Ovary (tissue), 9 donors: ENCODE data around the gene TMEFF2. TPM values are rescaled to one million over a fixed set of nuclear protein-coding genes. Genes with fewer than 3 reads are reported as not detected.
"Not testable (repeated sequence)": the region's sequence is repeated elsewhere in the genome, so short reads cannot be mapped to it uniquely, and the experiment has no call there.

ENCODE experiments used
- DNase-seq, 5 donors: peaks; one replicate each; pipeline ENCODE4 v3.0.0-alpha.2; 2019 to 2020
- H3K27ac ChIP-seq, 2 donors: fragments of 200-600 bp; one replicate each; pipeline versions ENCODE4 v1.5.1 to v1.8.0; 2019 to 2022
- H3K27me3 ChIP-seq: fragments of 200-600 bp; one replicate; pipeline ENCODE4 v1.8.0; 2022
- H3K36me3 ChIP-seq: fragments of 200-600 bp; sonication (generic); one replicate; pipeline ENCODE4 v1.5.1; 2019
- H3K4me1 ChIP-seq: one replicate; pipeline ENCODE4 v1.8.1; 2013; ENCODE audit warnings: mild to moderate bottlenecking, moderate library complexity; ENCODE audit not compliant: insufficient read depth
- H3K4me3 ChIP-seq: fragments of 200-600 bp; sonication (generic); one replicate; pipeline ENCODE4 v1.5.1; 2017
- H3K9me3 ChIP-seq, 2 donors: fragments of 200-600 bp in 1 of 2; sonication (generic) in 1 of 2; one replicate each; pipeline versions ENCODE4 v1.5.1 to v1.8.1; 2013 to 2019; ENCODE audit warnings: mild to moderate bottlenecking in 1 of 2, moderate library complexity in 1 of 2
- EP300 ChIP-seq: sonication (generic); formaldehyde crosslinking; IDR thresholded peaks from one replicate; pipeline ENCODE4 v1.6.1; 2017; ENCODE audit warnings: antibody characterized with exemption
- POLR2A ChIP-seq: fragments of 450-650 bp; IDR thresholded peaks from one replicate; pipeline ENCODE4 v1.6.1; 2017; ENCODE audit warnings: antibody characterized with exemption, mild to moderate bottlenecking, moderate library complexity
- WGBS, 3 donors: extraction: QIAGEN DNeasy Blood & Tissue Kit in 1 of 3; methylation state at CpG; one replicate each; pipeline versions ENCODE4 v1.1.5 to v1.1.7; 2013 to 2017; 5-methylcytosine and 5-hydroxymethylcytosine counted together
- intact Hi-C, 4 donors: fragments of 100-400 bp; cut with DNase I; formaldehyde crosslinking; loops; one replicate each; pipeline versions ENCODE4 v1.11.0 to v1.15.1; 2022 to 2023
- polyA plus RNA-seq, 2 donors: library from polyadenylated mRNA; stranded (reverse); fragments of 200-250 nt in 1 of 2; fragments of 350-450 nt in 1 of 2; fragmentation: Illumina TruSeq in 1 of 2; extraction: RNeasy Lipid Tissue Mini Kit (QIAGEN cat#74804) in 1 of 2; gene quantifications; one replicate each; pipeline ENCODE4 v1.2.3, GENCODE V29; 2013 to 2014
- total RNA-seq, 7 donors: library from RNA; depleted of rRNA in 2 of 7; stranded (reverse); fragments of >200 nt in 2 of 7; fragmentation: NEBNext Ultra II Directional in 3 of 7; extraction: Animal tissue kit (Norgen Biotek cat#: 25700) in 3 of 7; gene quantifications; one replicate each; pipeline versions ENCODE4 v1.1.0 to v1.2.4, GENCODE V29; 2016 to 2023
- TF ChIP-seq, protein P1 (sequence below), 3 donors: fragments of 450-650 bp in 2 of 3; fragments of 200-600 bp in 1 of 3; IDR thresholded peaks; one replicate each; pipeline versions ENCODE4 v1.5.1 to v1.8.0; 2016 to 2022; ENCODE audit warnings: antibody characterized with exemption in 3 of 3, mild to moderate bottlenecking in 1 of 3
- donor health status: DM: no; HTN: no; CAD: no; lungs with moderate emphysema.
- donor health status: DM: no; HTN: no; CAD: no.
- donor health status: Bipolar disorder and iron deficiency.
- donor health status: DM: yes; HTN: yes; CAD: no.
- donor health status: DM: no; HTN: no; CAD: no.
- donor health status: DM: yes; HTN: yes; CAD: no.

TMEFF2 gene
- total and polyA plus RNA-seq, 9 donors, result 0.05 to 0.34 (median 0.08) TPM; not detected in 5

DNA sequence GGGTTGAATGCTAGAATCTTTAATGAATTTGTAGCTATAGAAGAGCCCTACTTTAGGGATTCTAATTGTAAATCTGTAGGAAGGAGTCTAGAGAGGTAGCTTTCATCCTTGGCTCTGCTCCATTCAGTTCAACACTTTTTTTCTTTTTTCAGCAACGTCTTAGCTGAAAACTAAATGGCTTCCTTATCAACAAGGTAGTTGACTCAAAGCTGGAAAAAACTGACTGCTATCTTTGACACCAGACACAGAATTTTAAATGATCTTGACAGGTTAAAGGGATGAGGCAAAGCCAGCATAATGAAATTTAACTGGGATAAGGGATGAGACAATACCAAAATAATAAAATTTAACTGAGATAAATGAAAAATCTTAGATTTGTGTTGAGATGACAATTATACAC lies 54.9 kb downstream of the TMEFF2 start:
- WGBS, 3 donors, result 26 to 38% (median 29%) methylated on average over 1 of the region's 1 CpG
- Histone ChIP-seq H3K27ac (no peak overlapping the region), H3K9me3 (no peaks in the 10 kb centered on the region), H3K4me3 (no peak overlapping the region), H3K27me3 (no peaks in the 10 kb centered on the region), H3K36me3 (no peaks in the 10 kb centered on the region), H3K4me1 (no peaks in the 10 kb centered on the region)
- TF ChIP-seq POLR2A, result no peak
- TF ChIP-seq EP300, result no peak
- TF ChIP-seq, protein P1, sequence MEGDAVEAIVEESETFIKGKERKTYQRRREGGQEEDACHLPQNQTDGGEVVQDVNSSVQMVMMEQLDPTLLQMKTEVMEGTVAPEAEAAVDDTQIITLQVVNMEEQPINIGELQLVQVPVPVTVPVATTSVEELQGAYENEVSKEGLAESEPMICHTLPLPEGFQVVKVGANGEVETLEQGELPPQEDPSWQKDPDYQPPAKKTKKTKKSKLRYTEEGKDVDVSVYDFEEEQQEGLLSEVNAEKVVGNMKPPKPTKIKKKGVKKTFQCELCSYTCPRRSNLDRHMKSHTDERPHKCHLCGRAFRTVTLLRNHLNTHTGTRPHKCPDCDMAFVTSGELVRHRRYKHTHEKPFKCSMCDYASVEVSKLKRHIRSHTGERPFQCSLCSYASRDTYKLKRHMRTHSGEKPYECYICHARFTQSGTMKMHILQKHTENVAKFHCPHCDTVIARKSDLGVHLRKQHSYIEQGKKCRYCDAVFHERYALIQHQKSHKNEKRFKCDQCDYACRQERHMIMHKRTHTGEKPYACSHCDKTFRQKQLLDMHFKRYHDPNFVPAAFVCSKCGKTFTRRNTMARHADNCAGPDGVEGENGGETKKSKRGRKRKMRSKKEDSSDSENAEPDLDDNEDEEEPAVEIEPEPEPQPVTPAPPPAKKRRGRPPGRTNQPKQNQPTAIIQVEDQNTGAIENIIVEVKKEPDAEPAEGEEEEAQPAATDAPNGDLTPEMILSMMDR (IDR thresholded peaks at IDR 0.05), result no peak
- intact Hi-C loops, result no loop called here
- no peak for DNase-seq

DNA sequence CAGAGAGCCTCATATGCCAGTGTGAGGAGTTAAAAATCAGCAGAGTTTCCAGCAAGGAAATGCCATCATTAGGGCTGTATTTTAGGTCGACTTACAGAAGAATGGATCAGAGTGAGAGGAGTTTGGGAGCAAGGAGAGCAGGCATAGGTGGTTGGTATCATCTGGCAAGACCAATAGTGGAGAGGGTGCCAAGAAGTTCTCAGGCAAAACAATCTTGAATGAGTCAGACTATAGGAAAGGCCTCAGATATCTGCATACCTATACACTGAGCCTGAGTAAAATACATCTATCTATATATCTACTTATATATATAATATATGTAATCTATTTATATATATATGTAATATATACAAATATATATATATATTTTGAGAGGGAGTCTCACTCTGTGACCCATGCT lies 57.3 kb downstream of the TMEFF2 start:
- WGBS, 3 donors, result 56 to 80% (median 72%) methylated on average over 1 of the region's 1 CpG
- no peak for DNase-seq
- Histone ChIP-seq H3K27me3 (no peaks in the 10 kb centered on the region), H3K4me3 (no peak overlapping the region), H3K27ac (no peak overlapping the region), H3K4me1 (no peaks in the 10 kb centered on the region), H3K36me3 (no peaks in the 10 kb centered on the region), H3K9me3 (no peaks in the 10 kb centered on the region)
- TF ChIP-seq EP300, result no peak
- TF ChIP-seq, protein P1 (IDR thresholded peaks at IDR 0.05), result no peak
- no peak for TF ChIP-seq POLR2A
- intact Hi-C loops, result no loop called here

DNA sequence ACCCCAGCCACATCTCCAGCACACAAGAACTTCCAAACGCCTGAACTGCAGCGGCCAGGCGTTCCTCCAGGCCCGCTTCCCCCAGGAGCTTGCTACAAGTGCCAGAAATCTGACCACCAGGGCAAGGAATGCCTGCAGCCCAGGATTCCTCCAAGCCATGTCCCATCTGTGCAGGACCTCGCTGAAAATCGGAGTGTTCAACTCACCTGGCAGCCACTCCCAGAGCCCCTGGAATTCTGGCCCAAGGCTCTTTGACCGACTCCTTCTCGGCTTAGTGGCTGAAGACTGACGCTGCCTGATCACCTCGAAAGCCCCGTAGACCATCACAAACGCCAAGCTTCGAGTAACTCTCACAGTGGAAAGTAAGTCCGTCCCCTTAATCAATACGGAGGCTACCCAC lies 62.1 kb downstream of the TMEFF2 start:
- intact Hi-C loops, H3K9me3 ChIP-seq, H3K4me3 ChIP-seq, H3K27ac ChIP-seq, H3K36me3 ChIP-seq, H3K4me1 ChIP-seq, DNase-seq, H3K27me3 ChIP-seq: not testable (repeated sequence)
- 95 to 96% (median 96%) methylated on average over 15 of the region's 15 CpGs for WGBS, 3 donors

DNA sequence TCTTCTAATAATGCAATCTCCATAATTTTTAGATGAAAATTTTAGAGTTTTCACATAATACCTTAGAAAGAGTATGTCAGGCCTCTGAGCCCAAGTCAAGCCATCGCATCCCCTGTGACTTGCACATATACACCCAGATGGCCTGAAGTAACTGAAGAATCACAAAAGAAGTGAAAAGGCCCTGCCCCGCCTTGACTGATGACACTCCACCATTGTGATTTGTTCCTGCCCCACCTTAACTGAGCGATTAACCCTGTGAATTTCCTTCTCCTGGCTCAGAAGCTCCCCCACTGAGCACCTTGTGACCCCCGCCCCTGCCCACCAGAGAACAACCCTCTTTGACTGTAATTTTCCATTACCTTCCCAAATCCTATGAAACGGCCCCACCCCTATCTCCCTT lies 64.4 kb downstream of the TMEFF2 start:
- intact Hi-C loops, DNase-seq, H3K4me3 ChIP-seq, H3K27me3 ChIP-seq, H3K4me1 ChIP-seq, H3K9me3 ChIP-seq, H3K36me3 ChIP-seq, H3K27ac ChIP-seq: not testable (repeated sequence)
- WGBS, 3 donors, result 84 to 98% (median 92%) methylated on average over 5 of the region's 5 CpGs

DNA sequence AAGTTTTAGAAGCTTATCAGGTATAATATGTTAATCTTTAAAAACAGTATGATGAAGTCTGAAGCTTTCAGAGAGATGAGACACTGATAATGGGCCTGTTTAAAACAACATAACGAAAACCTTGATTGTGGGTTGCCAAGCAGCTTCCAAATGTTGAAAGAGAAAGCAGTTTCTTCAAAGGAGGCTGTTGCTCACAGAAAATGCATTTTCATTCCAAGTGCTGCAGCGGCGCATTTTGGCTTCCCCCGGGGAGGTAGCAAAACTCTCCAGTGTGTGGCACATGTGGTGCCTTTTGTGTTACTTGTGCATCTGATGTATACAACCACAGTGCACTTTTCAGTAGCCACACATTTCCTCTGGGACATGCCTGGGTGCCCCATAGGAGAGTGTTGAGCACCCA lies 66.1 kb downstream of the TMEFF2 start:
- peak in 3 of 5 donors; percentile 9 to 43 (median 12) for DNase-seq
- intact Hi-C loops, result no loop called here
- no peak for TF ChIP-seq EP300
- TF ChIP-seq, protein P1 (IDR thresholded peaks at IDR 0.05), result no peak
- no peak for TF ChIP-seq POLR2A
- no peak overlapping the region for H3K27ac ChIP-seq
- H3K36me3 ChIP-seq, result no peaks in the 10 kb centered on the region
- peaks cover 3% of the 10 kb centered on the region for H3K4me1 ChIP-seq
- H3K4me3 ChIP-seq, result no peak overlapping the region
- H3K27me3 ChIP-seq, result no peaks in the 10 kb centered on the region
- H3K9me3 ChIP-seq, result no peaks in the 10 kb centered on the region
- WGBS, 3 donors, result 7 to 40% (median 13%) methylated on average over 4 of the region's 4 CpGs

DNA sequence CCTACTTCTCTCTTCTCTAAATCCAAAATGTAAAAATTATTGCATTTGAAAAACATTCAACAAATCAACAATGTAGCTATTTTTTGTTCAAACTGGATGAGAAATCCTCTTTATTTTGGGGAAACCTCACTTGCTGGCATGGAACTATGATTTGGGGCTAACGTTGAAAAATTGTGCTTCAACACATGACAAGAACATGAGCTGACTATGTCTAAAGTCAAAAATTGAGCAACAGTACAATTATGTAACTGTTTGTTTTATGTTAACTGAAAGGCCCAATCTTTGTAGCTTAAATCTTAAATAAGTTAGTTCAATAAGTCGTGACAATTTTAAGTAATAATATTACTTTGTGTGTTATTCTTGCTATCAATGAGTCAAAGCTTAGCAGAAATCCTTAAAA lies 67.3 kb downstream of the TMEFF2 start:
- TF ChIP-seq EP300, result no peak
- TF ChIP-seq, protein P1 (IDR thresholded peaks at IDR 0.05), result no peak
- no peak overlapping the region for H3K4me3 ChIP-seq
- H3K9me3 ChIP-seq, result no peaks in the 10 kb centered on the region
- 57 to 67% (median 58%) methylated on average over 2 of the region's 2 CpGs for WGBS, 3 donors
- H3K4me1 ChIP-seq, result peaks cover 3% of the 10 kb centered on the region
- H3K36me3 ChIP-seq, result no peaks in the 10 kb centered on the region
- no peaks in the 10 kb centered on the region for H3K27me3 ChIP-seq
- DNase-seq, result no peak
- H3K27ac ChIP-seq, result no peak overlapping the region
- intact Hi-C loops, result no loop called here
